GM21528 (cell line): Measurements from ENCODE around the gene CAMTA1.

Experiments used
- ATAC-seq: cut with Tn5 transposase; IDR thresholded peaks from one replicate; pipeline ENCODE4 v1.9.1; 2021; ENCODE audit warnings: mild to moderate bottlenecking, moderate library complexity; ENCODE audit not compliant: unreplicated experiment, low FRiP score

The CAMTA1 gene

GRCh38 chr1:7526867-7527732 is 741.8 kb downstream of the CAMTA1 start:
- no peak for ATAC-seq

- ATAC-seq, result no peak
Measured at GRCh38 chr1:7527733-7528045, 742.4 kb downstream of the CAMTA1 start.

- no peak for ATAC-seq
Measured at GRCh38 chr1:7528386-7529198, 743.3 kb downstream of the CAMTA1 start.

GRCh38 chr1:7529917-7530316 is 744.7 kb downstream of the CAMTA1 start:
- no peak for ATAC-seq

GRCh38 chr1:7531562-7532340 is 746.5 kb downstream of the CAMTA1 start:
- ATAC-seq, result no peak

GRCh38 chr1:7533006-7533405 is 747.8 kb downstream of the CAMTA1 start:
- ATAC-seq, result no peak

- ATAC-seq, result no peak
Measured at GRCh38 chr1:7534061-7534825, 749.0 kb downstream of the CAMTA1 start.

GRCh38 chr1:7535016-7535415 is 749.8 kb downstream of the CAMTA1 start:
- no peak for ATAC-seq

- no peak for ATAC-seq
Measured at GRCh38 chr1:7535934-7536878, 751.0 kb downstream of the CAMTA1 start.

- no peak for ATAC-seq
Measured at GRCh38 chr1:7536891-7537591, 751.8 kb downstream of the CAMTA1 start.

- no peak for ATAC-seq
Measured at GRCh38 chr1:7538033-7538432, 752.8 kb downstream of the CAMTA1 start.

- ATAC-seq, result no peak
Measured at GRCh38 chr1:7538849-7539768, 753.9 kb downstream of the CAMTA1 start.

GRCh38 chr1:7539769-7540175 is 754.5 kb downstream of the CAMTA1 start:
- ATAC-seq, result no peak

GRCh38 chr1:7540816-7541215 is 755.6 kb downstream of the CAMTA1 start:
- no peak for ATAC-seq

- ATAC-seq, result no peak
Measured at GRCh38 chr1:7541629-7542028, 756.4 kb downstream of the CAMTA1 start.

- no peak for ATAC-seq
Measured at GRCh38 chr1:7543718-7544090, 758.5 kb downstream of the CAMTA1 start.

- ATAC-seq, result no peak
Measured at GRCh38 chr1:7549277-7550161, 764.3 kb downstream of the CAMTA1 start.
